NCI-H1105 (cell line): ENCODE measurements around the gene UTS2B.
A peak's percentile ranks its signal among the peaks of the same experiment; 100 is the strongest.

Source experiments
- DNase-seq: peaks from one replicate; lab custom pipeline; 2025; lab: John Stamatoyannopoulos, UW

Gene UTS2B, protein sequence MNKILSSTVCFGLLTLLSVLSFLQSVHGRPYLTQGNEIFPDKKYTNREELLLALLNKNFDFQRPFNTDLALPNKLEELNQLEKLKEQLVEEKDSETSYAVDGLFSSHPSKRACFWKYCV

DNA sequence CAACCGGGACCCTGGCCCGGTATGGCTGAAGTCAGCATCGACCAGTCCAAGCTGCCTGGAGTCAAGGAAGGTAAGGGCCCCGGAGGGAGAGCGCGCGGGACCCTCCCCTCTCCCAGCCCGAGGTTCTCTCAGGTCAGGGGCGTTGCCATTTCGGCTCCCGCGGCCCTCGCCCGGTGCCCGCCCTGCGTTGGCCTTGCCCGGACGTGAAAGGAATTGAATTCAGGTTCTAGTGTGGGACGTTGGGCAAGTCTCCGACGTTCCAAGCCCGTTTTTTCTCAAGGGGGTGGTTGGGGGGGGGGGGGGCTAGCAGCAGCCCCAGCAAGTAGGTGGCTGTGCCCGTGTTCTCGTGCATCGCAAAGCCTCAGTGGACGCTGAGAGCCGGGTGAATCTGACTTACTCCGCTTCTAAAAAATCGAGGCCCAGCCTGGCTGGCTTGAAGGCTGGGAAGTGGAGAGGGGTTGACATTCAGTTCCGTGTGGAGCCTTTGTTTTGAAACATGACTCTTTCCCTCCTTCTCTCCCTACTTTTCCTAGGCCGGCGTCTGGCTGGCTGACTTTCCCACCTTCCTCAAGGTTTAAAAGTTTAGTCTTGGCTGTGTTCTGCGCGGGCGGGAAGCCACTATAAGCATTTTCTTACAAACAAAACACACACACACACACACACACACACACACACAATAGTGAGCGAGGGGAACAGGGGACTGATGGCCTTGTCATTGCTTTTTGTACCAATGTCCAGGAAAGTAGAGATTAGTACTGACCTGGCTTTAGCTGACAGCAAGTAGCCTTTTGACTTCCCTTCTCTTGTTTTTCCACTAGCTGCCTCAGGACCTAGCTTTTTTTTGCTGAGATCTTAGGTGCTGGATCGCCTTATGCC is at the start of gene UTS2B:
TSS of gene UTS2B (minus strand) at position 873 of the 876 bp plus-strand sequence. CDS start 48,337 bp downstream, outside the sequence.
- peak; percentile 49 for DNase-seq

DNA sequence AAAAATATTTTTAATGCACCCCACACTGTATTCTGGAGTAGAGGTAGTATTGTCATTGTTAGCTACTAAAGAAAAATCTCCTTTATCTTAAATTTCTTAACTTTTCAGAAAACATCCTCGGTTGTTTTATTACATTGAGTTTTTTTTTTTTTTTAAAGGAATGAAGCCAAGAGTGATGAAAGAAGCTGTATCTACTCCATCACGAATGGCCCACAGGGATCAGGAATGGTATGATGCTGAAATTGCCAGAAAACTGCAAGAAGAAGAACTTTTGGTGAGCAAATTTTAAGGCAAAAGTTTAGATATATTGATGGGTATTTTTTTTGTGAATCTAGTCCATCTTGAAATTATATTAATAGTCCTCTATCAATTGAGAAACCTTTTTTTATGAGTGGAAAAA is 49.7 kb upstream of the UTS2B start:
- no peak for DNase-seq

DNA sequence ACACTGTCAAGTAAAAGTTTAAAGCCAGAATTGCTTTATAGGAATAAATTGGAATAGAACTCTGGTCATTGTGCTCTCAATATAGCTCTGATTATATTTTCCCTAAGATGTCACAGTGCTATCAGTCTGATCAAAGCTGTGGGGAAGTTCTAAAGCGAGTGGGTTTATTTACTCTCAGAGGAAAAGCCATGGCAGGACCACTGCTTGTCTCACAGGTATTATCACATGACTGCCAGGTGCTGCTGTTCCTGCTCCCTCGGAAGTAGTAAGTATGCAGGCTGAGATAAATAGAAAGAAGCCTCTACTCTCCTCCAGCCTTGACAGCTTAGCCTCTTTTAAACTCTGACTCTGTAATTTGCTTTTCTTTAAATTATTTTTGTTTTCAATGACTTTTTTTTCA is 49.1 kb upstream of the UTS2B start:
- no peak for DNase-seq

DNA sequence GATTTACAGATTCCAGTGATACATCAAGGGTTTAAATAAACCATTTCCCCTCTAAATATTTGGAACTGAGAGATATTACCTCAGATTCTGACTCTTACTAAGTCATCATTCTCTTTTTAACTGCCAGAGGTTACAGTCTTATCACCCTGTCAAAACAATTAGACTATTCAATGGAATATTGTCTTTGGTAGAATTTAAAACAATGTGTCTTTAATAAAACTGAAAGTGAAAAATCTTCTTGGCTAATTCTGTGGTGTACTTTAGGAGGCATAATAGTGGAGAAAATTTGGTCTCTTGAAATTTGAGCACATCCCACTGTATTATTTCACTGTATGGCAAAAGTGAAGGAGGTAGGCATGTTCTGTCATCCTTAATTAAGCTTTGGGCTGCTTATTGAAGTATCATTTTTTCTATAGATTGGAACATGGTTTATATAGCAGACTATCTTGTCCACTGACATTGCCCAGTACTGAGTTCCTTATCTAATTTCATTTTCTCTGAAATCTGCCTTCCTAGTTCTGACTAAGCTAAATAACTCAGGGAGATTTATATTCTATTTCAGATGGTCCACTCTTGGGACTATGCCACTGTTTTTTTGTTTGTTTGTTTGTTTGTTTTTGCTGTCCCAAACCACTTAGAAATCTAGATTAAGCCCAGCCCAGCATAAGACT is 48.0 kb upstream of the UTS2B start:
- no peak for DNase-seq

DNA sequence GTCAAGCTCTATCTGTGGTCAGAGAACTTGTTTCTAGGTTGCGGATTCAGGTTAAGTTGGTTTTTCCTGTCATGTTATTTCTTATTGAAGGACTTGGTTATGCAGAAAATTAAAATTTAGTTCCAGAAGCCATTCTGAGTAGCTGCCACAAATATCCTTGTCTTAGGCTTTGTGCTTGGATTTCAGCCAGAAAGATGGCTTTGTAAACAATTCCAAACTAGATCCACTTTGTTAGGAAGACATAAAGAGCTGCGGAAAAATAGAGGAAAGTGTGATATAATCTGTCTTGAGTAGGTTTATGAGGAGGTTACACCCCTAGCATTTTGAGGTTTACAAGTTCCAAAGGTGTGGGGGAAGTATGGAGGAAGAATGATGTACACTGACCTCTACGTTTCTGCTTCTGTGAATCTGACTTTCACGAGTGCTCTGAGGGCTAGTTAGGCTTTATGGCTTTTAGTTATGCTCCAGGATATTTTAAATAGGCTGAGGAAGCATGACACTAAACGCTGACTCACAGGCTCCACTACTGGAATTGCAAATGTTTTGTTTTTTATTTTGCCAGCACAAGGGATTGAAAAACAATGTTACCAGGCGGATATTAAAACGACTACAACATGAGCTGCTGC is 46.3 kb upstream of the UTS2B start:
- no peak for DNase-seq

DNA sequence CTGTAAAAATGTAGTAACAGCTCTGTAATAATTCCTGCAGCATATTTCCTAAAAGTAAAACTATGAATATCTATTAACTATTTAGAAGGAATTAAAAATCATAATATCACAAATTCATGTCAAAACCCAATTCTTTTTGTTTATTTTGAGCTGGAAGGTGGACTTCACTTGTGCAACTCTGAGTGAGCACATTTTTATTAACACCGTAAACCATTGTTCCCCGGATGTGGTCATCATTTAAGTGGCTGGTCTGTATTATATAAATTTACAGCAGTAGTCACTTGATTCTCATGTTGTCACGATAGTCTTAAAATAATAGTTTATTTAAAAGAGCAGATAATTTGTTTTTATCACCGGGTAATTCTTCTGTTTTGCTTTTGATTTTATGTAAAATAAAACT is 43.0 kb upstream of the UTS2B start:
- DNase-seq = no peak

DNA sequence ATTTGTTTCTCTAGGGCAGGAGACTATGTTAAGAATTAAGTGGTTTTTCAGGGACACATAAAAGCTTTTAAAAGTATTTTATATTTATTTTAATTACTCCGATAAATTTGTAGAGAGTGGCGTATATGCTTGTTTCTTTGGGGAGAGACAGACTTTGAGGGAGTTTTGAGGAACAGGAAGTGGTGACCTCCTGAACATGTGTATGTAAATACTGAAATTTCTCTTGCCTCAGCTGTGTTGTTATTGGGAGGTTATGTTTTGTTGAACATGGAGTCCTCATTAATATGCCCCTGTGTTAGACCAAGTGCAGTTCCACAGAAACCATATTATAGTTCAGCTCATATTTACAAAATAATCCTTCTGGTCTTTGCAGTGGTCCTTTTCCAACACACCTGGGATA is 41.8 kb upstream of the UTS2B start:
- no peak for DNase-seq

DNA sequence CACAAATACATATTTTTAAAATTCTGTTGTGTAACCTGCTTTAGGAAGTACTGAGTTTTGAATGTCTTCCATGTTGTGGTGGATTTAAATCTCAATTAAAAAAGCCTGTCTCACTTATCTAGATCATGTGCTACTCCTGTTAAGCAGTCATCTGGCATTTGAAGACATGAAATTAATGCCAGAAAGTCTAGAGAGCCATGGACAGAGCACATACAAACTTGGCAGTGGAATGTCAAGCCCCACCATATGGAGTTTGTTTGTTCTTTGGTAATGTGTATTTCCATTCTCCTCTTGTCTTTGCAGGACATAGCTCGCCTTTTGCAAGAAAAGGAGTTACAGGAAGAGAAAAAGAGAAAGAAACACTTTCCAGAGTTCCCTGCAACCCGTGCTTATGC is 39.3 kb upstream of the UTS2B start:
- no peak for DNase-seq

DNA sequence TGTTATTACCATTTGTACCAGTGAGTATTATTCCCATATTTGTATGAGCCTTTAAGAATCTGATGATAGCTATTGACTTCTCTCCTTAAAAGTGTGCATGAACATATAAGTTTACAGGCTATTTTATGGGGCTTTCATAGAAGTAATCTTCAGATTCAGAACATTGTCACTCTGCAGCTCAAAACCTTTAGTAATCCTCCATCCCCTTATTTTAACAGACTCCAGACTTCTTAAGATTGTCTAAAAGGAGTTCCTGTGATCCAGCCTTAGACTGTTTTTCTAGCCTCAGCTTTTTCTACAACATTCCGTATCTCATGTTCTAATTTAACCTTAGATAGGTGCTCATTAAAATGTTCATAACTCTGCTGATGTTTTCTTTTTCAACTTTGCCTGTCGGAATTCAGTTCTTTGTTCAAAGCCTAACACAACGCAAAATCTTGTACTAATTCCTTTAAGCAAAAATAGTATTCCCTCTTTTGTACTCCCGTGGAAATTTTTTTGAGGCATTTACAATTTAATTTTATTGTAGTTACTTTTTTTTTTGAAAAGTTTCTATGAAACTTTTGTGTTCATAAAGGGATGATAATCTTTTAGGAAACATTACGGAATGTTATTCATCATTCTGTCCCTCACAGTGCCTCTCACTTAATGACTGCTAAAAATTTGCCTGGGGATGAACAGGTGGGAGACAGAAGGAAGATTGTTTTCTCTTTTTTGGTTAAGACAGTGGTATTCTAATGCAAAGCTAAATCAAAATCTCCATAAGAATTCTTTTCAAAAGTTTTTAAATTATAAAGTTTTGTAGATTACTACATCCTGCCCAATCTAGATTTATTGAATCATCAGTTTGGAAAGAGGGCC is 38.7 kb upstream of the UTS2B start:
- no peak for DNase-seq

DNA sequence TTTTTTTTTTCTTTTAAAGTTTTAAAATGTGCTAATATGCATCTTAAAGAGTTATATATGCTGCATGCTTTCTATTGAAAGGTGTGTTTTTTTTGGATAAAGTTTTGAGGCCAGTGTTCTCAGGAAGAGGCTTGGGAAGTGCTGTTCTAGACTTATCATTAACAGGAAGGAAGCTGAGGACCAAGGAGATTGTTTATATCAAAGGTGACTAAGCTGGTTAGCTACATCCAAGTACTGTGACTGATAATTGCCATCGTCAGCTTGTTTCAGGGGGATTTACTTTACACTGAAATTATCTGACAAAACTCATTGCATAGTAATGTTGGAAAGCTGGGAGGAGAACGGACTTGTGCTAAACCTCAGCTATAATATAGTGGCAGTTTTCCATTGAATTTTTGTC is 36.3 kb upstream of the UTS2B start:
- DNase-seq = no peak

DNA sequence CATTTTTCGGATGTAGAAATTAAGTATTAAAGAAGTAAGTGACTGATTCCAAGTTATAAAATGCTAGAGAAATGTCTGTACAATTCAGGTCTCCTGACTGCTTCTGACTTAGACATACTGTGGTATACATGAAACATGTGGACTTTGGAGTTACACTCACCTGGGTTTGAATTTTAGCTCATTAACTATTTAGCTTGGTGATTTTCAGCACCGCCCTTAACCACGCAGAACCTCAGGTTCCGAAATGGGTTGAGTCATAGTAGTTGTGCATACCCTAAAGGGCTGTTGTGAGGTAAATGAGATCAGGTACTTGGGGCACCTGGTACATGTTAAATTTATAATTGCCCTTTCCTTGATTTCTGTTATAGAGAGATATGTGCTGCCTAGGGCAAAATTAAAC is 32.9 kb upstream of the UTS2B start:
- DNase-seq = no peak

DNA sequence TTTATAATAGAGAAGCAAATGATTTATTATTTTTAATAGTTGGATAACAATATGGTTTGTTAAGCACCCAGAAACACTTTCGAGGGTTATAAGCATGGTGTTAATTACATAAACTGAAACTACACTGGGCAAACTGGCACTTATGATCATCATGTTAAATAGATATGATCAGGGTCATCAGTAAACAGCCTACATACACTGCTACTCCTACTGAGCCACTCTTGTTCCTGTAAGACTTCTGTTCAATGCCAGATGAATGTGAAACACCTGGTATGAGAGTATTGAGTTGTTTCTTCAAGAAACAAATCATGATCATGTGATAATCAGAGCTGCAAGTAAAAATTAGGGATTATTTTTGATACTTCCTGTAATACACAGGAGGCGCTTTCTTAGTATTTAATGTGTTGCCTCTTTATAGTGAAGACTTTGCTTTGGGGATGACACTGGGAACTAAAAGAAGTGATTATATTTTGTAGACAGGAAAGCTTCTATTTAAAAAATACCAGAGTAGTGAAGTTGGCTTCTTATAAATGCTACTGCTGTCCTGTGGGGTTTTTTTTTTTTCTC is 32.3 kb upstream of the UTS2B start:
- DNase-seq = no peak

DNA sequence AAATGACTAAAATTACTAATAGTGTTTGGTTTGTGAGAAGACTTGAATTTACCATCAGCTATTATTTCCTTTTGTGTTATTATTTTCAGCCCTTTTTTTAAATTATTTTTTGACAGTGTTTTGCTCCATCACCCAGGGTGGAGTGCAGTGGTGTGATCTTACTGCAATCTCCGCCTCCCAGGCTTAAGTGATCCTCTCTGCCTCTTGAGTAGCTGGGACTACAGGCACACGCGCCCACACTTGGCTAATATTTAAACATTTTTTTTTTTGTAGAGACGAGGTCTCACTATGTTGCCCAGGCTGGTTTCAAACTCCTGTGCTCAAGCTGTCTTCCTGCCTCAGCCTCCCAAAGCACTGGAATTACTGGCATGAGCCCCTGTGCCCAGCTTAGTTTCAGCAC is 31.7 kb upstream of the UTS2B start:
- DNase-seq = no peak

DNA sequence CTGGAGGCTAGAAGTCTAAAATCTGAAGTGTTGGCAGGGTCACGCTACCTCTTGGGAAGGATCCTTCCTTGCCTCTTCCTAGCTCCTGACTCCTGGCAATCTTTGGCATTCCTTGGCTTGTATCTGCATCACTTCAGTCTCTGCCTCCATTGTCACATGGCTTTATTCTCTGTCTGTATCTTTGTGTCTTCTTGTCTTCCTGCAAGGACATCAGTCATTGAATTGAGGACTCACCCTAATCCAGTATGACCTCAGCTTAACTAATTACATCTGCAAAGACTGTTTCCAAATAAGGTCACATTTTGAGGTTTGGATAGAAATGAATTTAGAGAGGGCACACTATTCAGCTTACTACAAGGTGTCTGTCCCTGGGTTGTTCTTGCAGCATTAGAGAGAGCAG is 31.1 kb upstream of the UTS2B start:
- no peak for DNase-seq

DNA sequence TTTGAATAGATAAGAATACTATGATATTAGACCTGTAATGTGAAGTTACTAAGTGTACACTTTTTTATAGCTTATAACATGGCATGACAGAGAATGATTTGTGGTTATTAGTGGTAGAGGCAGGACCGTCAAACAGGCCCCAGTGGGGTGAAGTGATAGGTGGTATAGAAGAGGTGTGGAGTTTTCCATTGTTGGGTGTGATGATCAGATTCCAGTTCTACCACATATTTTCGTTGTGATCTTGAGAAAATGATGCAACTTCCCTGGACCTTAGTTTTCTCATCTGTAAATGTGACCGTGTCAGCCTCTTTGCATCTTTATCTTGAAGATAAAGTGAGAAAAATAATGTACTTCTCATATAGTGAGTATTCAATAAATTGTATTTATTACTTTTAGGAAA is 30.3 kb upstream of the UTS2B start:
- DNase-seq = no peak

DNA sequence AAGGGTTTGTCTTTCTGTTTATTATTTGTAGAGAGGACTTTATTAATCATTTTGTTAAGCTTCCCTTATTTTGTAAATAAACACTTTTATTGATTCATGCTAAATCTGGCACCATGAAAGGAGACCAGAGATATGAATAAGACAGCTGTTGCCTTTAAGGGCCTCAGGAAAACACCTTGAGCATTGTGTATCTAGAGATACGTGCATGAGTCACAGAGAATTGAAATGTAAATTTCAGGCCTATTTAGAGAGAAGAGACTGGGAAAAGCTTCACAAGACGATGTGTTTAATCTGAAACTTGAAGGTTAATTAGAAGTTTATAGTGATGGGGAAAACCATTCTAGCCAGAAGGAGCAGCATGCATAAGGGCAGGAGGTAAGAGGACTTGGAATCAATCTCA is 28.6 kb upstream of the UTS2B start:
- DNase-seq = no peak

DNA sequence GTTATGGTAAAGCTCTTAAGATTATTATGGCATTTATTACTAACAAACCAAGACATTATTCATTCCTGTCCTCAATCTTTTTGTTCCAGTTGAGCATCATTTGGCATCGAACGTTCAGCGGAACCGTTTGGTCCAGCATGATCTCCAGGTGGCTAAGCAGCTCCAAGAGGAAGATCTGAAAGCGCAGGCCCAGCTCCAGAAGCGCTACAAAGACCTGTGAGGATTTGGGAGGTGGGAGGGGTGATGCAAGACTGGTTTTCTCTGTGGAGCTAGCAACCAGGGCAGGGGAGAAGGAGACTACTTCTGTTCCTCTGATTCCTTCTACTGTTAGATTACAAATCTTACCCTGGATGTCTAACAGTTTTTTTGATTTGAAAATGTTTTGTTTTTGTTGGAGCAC is 27.6 kb upstream of the UTS2B start:
- DNase-seq = no peak

DNA sequence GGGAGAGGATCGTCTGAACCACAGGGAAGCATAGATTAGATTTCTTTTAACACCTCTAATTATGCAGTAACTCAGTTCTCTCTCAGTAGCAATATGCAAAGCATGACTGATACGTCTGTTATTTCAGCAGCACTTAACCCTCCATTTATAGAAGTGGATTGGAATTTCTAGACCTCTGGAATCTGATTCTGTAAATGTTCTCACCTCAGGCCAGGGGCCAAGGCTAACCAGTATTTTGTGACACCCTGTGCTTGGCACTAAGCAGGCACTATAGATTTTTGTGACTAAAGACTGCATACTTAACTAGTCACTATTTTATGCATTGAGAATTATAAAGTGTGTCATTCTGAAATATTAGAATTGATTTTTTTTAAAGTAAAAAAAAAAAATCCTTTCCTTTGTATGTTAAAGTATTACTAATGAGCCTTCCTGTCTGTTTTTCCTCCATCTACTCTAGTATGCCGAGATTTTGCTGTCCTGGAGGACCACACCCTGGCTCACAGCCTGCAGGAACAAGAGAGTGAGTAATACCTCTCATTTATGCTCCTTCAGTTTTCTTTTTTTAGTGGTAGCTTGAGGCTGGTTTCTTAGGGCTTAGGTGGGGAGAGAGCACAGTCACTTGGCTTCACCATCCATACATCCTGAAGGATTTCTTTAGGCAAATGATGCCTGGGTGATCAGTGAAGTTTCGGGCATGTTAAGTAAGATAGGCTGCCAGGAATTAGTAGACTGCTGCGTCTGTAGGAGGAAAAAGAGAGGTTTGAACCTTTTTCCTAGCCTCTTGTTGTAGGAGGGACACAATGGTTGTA is 26.5 kb upstream of the UTS2B start:
- no peak for DNase-seq

DNA sequence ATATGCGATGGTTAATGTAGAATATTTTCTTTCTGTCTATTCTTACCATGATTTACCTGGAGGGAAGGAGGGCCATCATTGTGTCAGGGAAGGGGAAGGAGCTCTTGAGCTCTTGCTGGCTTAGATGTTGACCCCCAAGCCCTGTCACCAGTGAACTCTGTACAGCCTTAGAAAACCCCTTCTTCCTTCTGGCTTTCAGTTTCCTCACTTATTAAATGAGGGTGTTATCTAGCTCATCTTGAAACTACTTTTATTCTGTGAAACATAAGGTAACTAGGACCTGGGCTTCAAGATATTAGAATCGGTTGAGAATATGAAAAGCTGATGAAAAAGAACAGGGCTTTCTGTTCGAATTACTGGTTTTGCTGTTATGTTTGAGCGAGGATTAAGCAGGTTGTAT is 25.1 kb upstream of the UTS2B start:
- DNase-seq = no peak

DNA sequence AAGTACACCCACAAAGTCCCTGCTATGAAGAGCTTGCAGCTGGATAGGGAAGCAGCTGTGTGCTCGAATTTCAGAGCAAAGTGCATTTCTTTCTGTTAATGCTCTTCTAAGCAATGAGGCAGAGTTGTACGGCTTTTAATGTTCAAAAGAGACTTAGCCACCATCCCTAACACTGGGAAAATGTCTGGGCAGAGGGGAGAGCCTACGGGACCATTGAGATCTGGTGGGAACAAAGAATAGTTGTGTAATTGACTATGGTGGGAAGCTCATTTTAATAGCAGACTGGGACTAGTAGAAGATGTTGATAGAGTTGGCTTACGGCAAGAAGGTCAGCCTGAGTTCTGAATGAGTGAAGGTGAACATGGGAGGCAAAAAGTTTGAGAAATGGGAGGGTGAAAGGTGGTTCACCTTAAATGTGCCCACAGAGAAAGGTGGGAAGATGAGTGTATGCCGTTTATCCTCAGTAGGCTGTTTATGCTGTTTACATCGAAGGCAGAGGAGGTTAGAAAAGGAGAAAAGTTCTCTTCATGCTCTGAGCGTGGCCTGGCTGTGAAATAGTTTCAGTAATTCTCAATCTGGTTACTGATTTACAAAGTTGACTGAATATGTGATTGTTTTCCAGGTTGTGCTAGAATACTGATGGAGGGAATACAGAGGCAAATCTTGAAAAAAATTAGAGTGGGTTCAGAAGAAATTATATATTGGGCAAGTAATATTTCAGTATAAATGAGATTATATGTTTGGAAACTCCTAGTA is 22.9 kb upstream of the UTS2B start:
- peak; percentile 13 for DNase-seq
